H1 (cell line): ENCODE measurements around the gene NDUFS5. TPM values are rescaled to one million over a fixed set of nuclear protein-coding genes. Genes with fewer than 3 reads are reported as not detected.

Experiments
- CTCF ChIA-PET: fragments of 300-600 bp; sonication (Branson Sonifier 250); formaldehyde crosslinking; loops from one replicate; lab custom pipeline; 2021; ENCODE audit not compliant: partially characterized antibody; lab: Charles Lee
- POLR2A ChIA-PET: fragments of 300-600 bp; sonication (Branson Sonifier 250); formaldehyde crosslinking; loops from one replicate; lab custom pipeline; 2021; ENCODE audit warnings: inconsistent platforms; ENCODE audit not compliant: partially characterized antibody; lab: Charles Lee
- DNase-seq, 2 experiments: peaks; one replicate each; pipeline versions ENCODE4 v3.0.0 to v3.0.0-alpha.2; 2010 to 2022; ENCODE audit warnings: low spot score in 2 of 2, low read depth in 1 of 2, mixed read lengths in 1 of 2
- FAIRE-seq: peaks from 2 replicates; lab custom pipeline; 2011; peaks lifted over from hg19 to GRCh38; lab: Jason Lieb, UNC
- H2AFZ ChIP-seq: 2 replicates; pipeline ENCODE4 v1.8.1; 2012; ENCODE audit warnings: low read length, inconsistent platforms
- H2AK5ac ChIP-seq: 2 replicates; pipeline ENCODE4 v1.6.1; 2013; ENCODE audit warnings: low read depth, low read length
- H2BK120ac ChIP-seq: replicated peaks from 2 replicates; pipeline ENCODE3; 2013; ENCODE audit warnings: low read depth, low read length, inconsistent platforms
- H2BK12ac ChIP-seq: 2 replicates; pipeline ENCODE4 v1.6.1; 2013; ENCODE audit warnings: low read depth, low read length
- H2BK15ac ChIP-seq: 2 replicates; pipeline ENCODE4 v1.6.1; 2013; ENCODE audit warnings: low read length
- H2BK20ac ChIP-seq: 2 replicates; pipeline ENCODE4 v1.6.1; 2013; ENCODE audit warnings: low read length
- H2BK5ac ChIP-seq: 2 replicates; pipeline ENCODE4 v1.6.1; 2013; ENCODE audit warnings: low read depth, low read length
- H3K14ac ChIP-seq: 2 replicates; pipeline ENCODE4 v1.6.1; 2013; ENCODE audit warnings: inconsistent platforms; ENCODE audit not compliant: insufficient read length
- H3K18ac ChIP-seq: 2 replicates; pipeline ENCODE4 v1.6.1; 2013; ENCODE audit warnings: low read length; ENCODE audit errors: extremely low read depth
- H3K23ac ChIP-seq: 2 replicates; pipeline ENCODE4 v1.6.1; 2013; ENCODE audit warnings: inconsistent platforms; ENCODE audit not compliant: insufficient read length
- H3K23me2 ChIP-seq: 2 replicates; pipeline ENCODE4 v1.6.1; 2013; ENCODE audit warnings: low read depth, low read length
- H3K27ac ChIP-seq: 2 replicates; pipeline ENCODE4 v1.6.1; 2011; ENCODE audit warnings: low read depth, low read length, inconsistent platforms
- H3K27me3 ChIP-seq, 4 experiments: replicated peaks in 1 of 4; 1 replicate in 1 of 4; 2 replicates in 3 of 4; pipeline versions ENCODE4 v1.6.1 to v1.8.1; 2011 to 2013; ENCODE audit warnings: low read length in 3 of 4, mild to moderate bottlenecking in 3 of 4, inconsistent platforms in 2 of 4, mixed read lengths in 2 of 4, moderate library complexity in 1 of 4; ENCODE audit not compliant: control insufficient read depth in 3 of 4, insufficient read depth in 3 of 4; ENCODE audit errors: extremely low read depth in 1 of 4
- H3K36me3 ChIP-seq, 4 experiments: 2 replicates each; pipeline versions ENCODE4 v1.6.1 to v1.8.1; 2011 to 2013; ENCODE audit warnings: mild to moderate bottlenecking in 4 of 4, low read length in 3 of 4, moderate library complexity in 2 of 4, control low read depth in 1 of 4, inconsistent platforms in 1 of 4; ENCODE audit not compliant: insufficient read depth in 4 of 4, control insufficient read depth in 2 of 4
- H3K4ac ChIP-seq: replicated peaks from 2 replicates; pipeline ENCODE3; 2013; ENCODE audit warnings: low read length, low read depth, mixed read lengths, inconsistent platforms; ENCODE audit not compliant: insufficient read length
- H3K4me1 ChIP-seq, 4 experiments: replicated peaks in 1 of 4; 1 replicate in 1 of 4; 2 replicates in 3 of 4; pipeline versions ENCODE4 v1.6.1 to v1.8.1; 2011 to 2013; ENCODE audit warnings: low read length in 3 of 4, inconsistent platforms in 2 of 4, mixed read lengths in 1 of 4; ENCODE audit not compliant: insufficient read depth in 4 of 4, control insufficient read depth in 3 of 4
- H3K4me2 ChIP-seq, 2 experiments: 2 replicates each; pipeline versions ENCODE4 v1.6.1 to v1.8.1; 2011 to 2013; ENCODE audit warnings: low read depth in 2 of 2, low read length in 2 of 2, control low read depth in 1 of 2, inconsistent platforms in 1 of 2, mild to moderate bottlenecking in 1 of 2; ENCODE audit not compliant: insufficient read depth in 1 of 2
- H3K4me3 ChIP-seq, 4 experiments: fragments of 200-600, 300-600 bp in 1 of 4; sonication (generic), shearing (Covaris generic), sonication (Bioruptor Twin) in 1 of 4; 2 replicates each; pipeline versions ENCODE4 v1.5.1 to v1.8.1; 2011 to 2016; ENCODE audit warnings: low read length in 4 of 4, low read depth in 3 of 4, control low read depth in 2 of 4, inconsistent platforms in 2 of 4, mild to moderate bottlenecking in 2 of 4, mixed read lengths in 1 of 4, moderate library complexity in 1 of 4; ENCODE audit not compliant: insufficient read depth in 2 of 4; ENCODE audit errors: extremely low read depth in 1 of 4
- H3K56ac ChIP-seq: replicated peaks from 2 replicates; pipeline ENCODE3; 2013; ENCODE audit warnings: low read depth, mild to moderate bottlenecking, mixed read lengths, low read length, inconsistent platforms; ENCODE audit not compliant: insufficient read length
- H3K79me1 ChIP-seq: 2 replicates; pipeline ENCODE4 v1.6.1; 2013; ENCODE audit warnings: low read depth, low read length, control low read depth
- H3K79me2 ChIP-seq, 2 experiments: 2 replicates each; pipeline versions ENCODE4 v1.6.1 to v1.8.1; 2012 to 2013; ENCODE audit warnings: low read length in 2 of 2, mild to moderate bottlenecking in 2 of 2, inconsistent platforms in 1 of 2; ENCODE audit not compliant: insufficient read depth in 2 of 2, control insufficient read depth in 1 of 2
- H3K9ac ChIP-seq, 4 experiments: replicated peaks in 1 of 4; 1 replicate in 1 of 4; 2 replicates in 3 of 4; pipeline versions ENCODE4 v1.6.1 to v1.8.1; 2011 to 2013; ENCODE audit warnings: low read depth in 3 of 4, low read length in 3 of 4, control low read depth in 2 of 4, mild to moderate bottlenecking in 2 of 4, moderate library complexity in 2 of 4, inconsistent platforms in 1 of 4; ENCODE audit errors: extremely low read depth in 1 of 4
- H3K9me3 ChIP-seq, 2 experiments: 2 replicates each; pipeline versions ENCODE4 v1.6.1 to v1.8.1; 2012 to 2013; ENCODE audit warnings: mild to moderate bottlenecking in 2 of 2, moderate library complexity in 2 of 2, control low read depth in 1 of 2, inconsistent platforms in 1 of 2, low read depth in 1 of 2, low read length in 1 of 2, mixed read lengths in 1 of 2; ENCODE audit not compliant: insufficient read depth in 2 of 2
- H4K20me1 ChIP-seq, 2 experiments: replicated peaks in 1 of 2; 2 replicates each; pipeline versions ENCODE3 to v1.8.1; 2011 to 2013; ENCODE audit warnings: inconsistent platforms in 2 of 2, low read length in 2 of 2, mild to moderate bottlenecking in 1 of 2; ENCODE audit not compliant: insufficient read depth in 2 of 2, control insufficient read depth in 1 of 2
- H4K5ac ChIP-seq: 2 replicates; pipeline ENCODE4 v1.6.1; 2013; ENCODE audit warnings: low read length, low read depth, mixed read lengths, inconsistent platforms; ENCODE audit not compliant: insufficient read length
- H4K8ac ChIP-seq: 2 replicates; pipeline ENCODE4 v1.8.0; 2013; ENCODE audit warnings: mild to moderate bottlenecking, moderate library complexity, low read length, inconsistent platforms; ENCODE audit not compliant: insufficient read depth; ENCODE audit errors: extremely low read depth
- H4K91ac ChIP-seq: replicated peaks from 2 replicates; pipeline ENCODE3; 2013; ENCODE audit warnings: low read length, mixed read lengths, inconsistent platforms; ENCODE audit not compliant: insufficient read length
- BCL11A ChIP-seq, 2 experiments: IDR thresholded peaks; one replicate each; pipeline ENCODE4 v1.6.1; 2011; ENCODE audit warnings: low read depth in 2 of 2, low read length in 2 of 2, mild to moderate bottlenecking in 2 of 2
- CBX5 ChIP-seq: fragments of 300-800, 300-1000 bp; sonication (generic); IDR thresholded peaks from 2 replicates; pipeline ENCODE4 v1.7.1; 2016; ENCODE audit warnings: antibody characterized with exemption, low read length, low read depth
- CBX8 ChIP-seq: fragments of 300-800, 300-1000 bp; sonication (generic); IDR thresholded peaks from 2 replicates; pipeline ENCODE4 v1.7.1; 2016; ENCODE audit warnings: low read depth, low read length, borderline replicate concordance
- CHD1 ChIP-seq: IDR thresholded peaks from 2 replicates; pipeline ENCODE4 v1.6.1; 2012; ENCODE audit warnings: low read depth, low read length, improper control_type of control experiment
- E2F6 ChIP-seq: IDR thresholded peaks from 2 replicates; pipeline ENCODE4 v1.6.1; 2012; ENCODE audit warnings: inconsistent platforms
- FOSL1 ChIP-seq: IDR thresholded peaks from 2 replicates; pipeline ENCODE4 v1.6.1; 2011; ENCODE audit warnings: mild to moderate bottlenecking, low read depth, low read length, moderate library complexity; ENCODE audit not compliant: insufficient read depth
- HDAC6 ChIP-seq: IDR thresholded peaks from one replicate; pipeline ENCODE4 v1.7.1; 2012; ENCODE audit warnings: low read depth, mild to moderate bottlenecking, inconsistent platforms, low read length, moderate library complexity
- KDM1A ChIP-seq: fragments of 200-600, 300-600 bp; sonication (generic); IDR thresholded peaks from 2 replicates; pipeline ENCODE4 v1.7.1; 2016; ENCODE audit warnings: mild to moderate bottlenecking, low read length, borderline replicate concordance
- POLR2AphosphoS5 ChIP-seq: IDR thresholded peaks from 2 replicates; pipeline ENCODE4 v1.6.1; 2011; ENCODE audit warnings: low read depth, low read length
- RAD21 ChIP-seq, 2 experiments: IDR thresholded peaks in 1 of 2; conservative IDR thresholded peaks in 1 of 2; 2 replicates each; pipeline ENCODE4 v1.6.1; 2011; ENCODE audit warnings: low read depth in 2 of 2, low read length in 2 of 2, improper control_type of control experiment in 1 of 2, inconsistent platforms in 1 of 2, mild to moderate bottlenecking in 1 of 2, moderate library complexity in 1 of 2
- SIN3A ChIP-seq, 2 experiments: IDR thresholded peaks in 1 of 2; conservative IDR thresholded peaks in 1 of 2; 2 replicates each; pipeline ENCODE4 v1.6.1; 2011 to 2012; ENCODE audit warnings: low read length in 2 of 2, improper control_type of control experiment in 1 of 2, low read depth in 1 of 2, mild to moderate bottlenecking in 1 of 2
- SP4 ChIP-seq: IDR thresholded peaks from 2 replicates; pipeline ENCODE4 v1.6.1; 2012; ENCODE audit warnings: low read length, inconsistent platforms
- SRF ChIP-seq: IDR thresholded peaks from 2 replicates; pipeline ENCODE4 v1.6.1; 2011; ENCODE audit warnings: mild to moderate bottlenecking, low read depth, low read length, moderate library complexity
- WGBS, 2 experiments: shearing (Covaris generic) in 1 of 2; methylation state at CpG; one replicate each; pipeline versions ENCODE4 v1.1.6 to v1.1.7; 2013 to 2015; ENCODE audit warnings: low lambda C conversion rate in 2 of 2, mixed read lengths in 2 of 2, inconsistent platforms in 1 of 2, low coverage in 1 of 2, missing lambda C conversion rate in 1 of 2; ENCODE audit not compliant: insufficient replicate concordance in 2 of 2, insufficient coverage in 1 of 2, insufficient read length in 1 of 2; ENCODE audit errors: extremely low coverage in 1 of 2, missing lambda C conversion rate in 1 of 2; 5-methylcytosine and 5-hydroxymethylcytosine counted together
- polyA plus RNA-seq, 7 experiments: library from polyadenylated mRNA; depleted of rRNA in 3 of 7; stranded (reverse) in 5 of 7; unstranded in 2 of 7; fragments of >200 nt in 5 of 7; fragments of 200-250 nt in 2 of 7; gene quantifications; 1 replicate in 5 of 7; 2 replicates in 1 of 7; 4 replicates in 1 of 7; pipeline versions ENCODE4 v1.2.1 to v1.2.3, GENCODE V29; 2011 to 2013; ENCODE audit warnings: missing spikeins in 2 of 7, mixed read lengths in 2 of 7
- total RNA-seq: library from RNA; stranded (reverse); fragmentation: NEBNext Ultra II Directional; extraction: Animal tissue kit (Norgen Biotek cat#: 25700); gene quantifications from 2 replicates; pipeline ENCODE4 v1.2.1, GENCODE V29; 2021

The NDUFS5 gene
- total and polyA plus RNA-seq, 2 of the 8 experiments (the other 6 are each of a cell fraction or from before 2014, with no cell fraction given): 435 to 835 TPM

- Histone ChIP-seq H3K79me1 (no peaks in the 10 kb centered on the region), H3K23me2 (no peaks in the 10 kb centered on the region), H3K56ac (no peak overlapping the region), H3K18ac (no peak overlapping the region), H4K91ac (no peak overlapping the region), H2BK120ac (no peak overlapping the region), H4K20me1 (no peaks in the 10 kb centered on the region), H3K4me2 (no peak overlapping the region), H2BK12ac (no peak overlapping the region), H2BK20ac (no peak overlapping the region), H3K23ac (no peak overlapping the region), H2BK15ac (no peak overlapping the region), H3K79me2 (no peaks in the 10 kb centered on the region), H4K8ac (no peak overlapping the region), H3K9ac (no peak overlapping the region), H3K27ac (no peak overlapping the region), H3K14ac (no peak overlapping the region), H3K36me3 (peaks cover 0 to 7% (median 5%) of the 10 kb centered on the region in 4 experiments; a peak in 4 of 8 replicates), H2BK5ac (no peak overlapping the region), H3K4ac (no peak overlapping the region), H3K9me3 (no peaks in the 10 kb centered on the region), H2AK5ac (no peak overlapping the region), H3K4me1 (no peaks in the 10 kb centered on the region), H3K4me3 (no peak overlapping the region), H2AFZ (no peak overlapping the region), H3K27me3 (no peaks in the 10 kb centered on the region), H4K5ac (no peak overlapping the region)
- 83% methylated on average over 1 of the region's 1 CpG; no CpG with 5 or more reads in 1 of the 2 experiments for WGBS, 2 experiments
- POLR2A ChIA-PET: interaction anchor here (1.4 kb wide), 1 partner anchor 12 kb away, joined by 5 read pairs; no protein-coding TSS in a partner anchor
- CTCF ChIA-PET: interaction anchor here (0.6 to 1.5 kb wide), 3 partner anchors 36 to 132 kb away, joined by 3 to 6 read pairs (median 3); no protein-coding TSS in a partner anchor
- FAIRE-seq (no peak), DNase-seq (no peak)
- TF ChIP-seq CHD1: no peak
- TF ChIP-seq E2F6: no peak
- TF ChIP-seq HDAC6: no peak
- no peak for TF ChIP-seq SP4
- TF ChIP-seq CBX5: no peak
- TF ChIP-seq POLR2AphosphoS5: no peak
- no peak for TF ChIP-seq BCL11A (IDR thresholded peaks at IDR 0.05; ENCODE audit: low read depth in 2 of 2, low read length in 2 of 2)
- no peak for TF ChIP-seq CBX8
- TF ChIP-seq SIN3A (conservative IDR thresholded peaks at IDR 0.05 in 1 of 2, IDR thresholded peaks at IDR 0.05 in 1 of 2; ENCODE audit: low read depth in 1 of 2, low read length in 2 of 2): no peak
- no peak for TF ChIP-seq FOSL1
- TF ChIP-seq SRF: no peak
- no peak for TF ChIP-seq KDM1A
- TF ChIP-seq RAD21 (IDR thresholded peaks at IDR 0.05 in 1 of 2, conservative IDR thresholded peaks at IDR 0.05 in 1 of 2; ENCODE audit: low read depth in 2 of 2, low read length in 2 of 2): no peak
Measured at GRCh38 chr1:39044762-39045161, 18.6 kb downstream of the NDUFS5 start.
